ENCODE measurements around the gene WDR33. TPM values are rescaled to one million over a fixed set of nuclear protein-coding genes. Genes with fewer than 3 reads are reported as not detected.

WDR33 gene
- total and polyA plus RNA-seq, 2 donors (not counting 3 experiments of a cell fraction or from before 2014, with no cell fraction given): 16.4 to 52.5 TPM

GRCh38 chr2:127683757-127684156 is 127.2 kb downstream of the WDR33 start:
- Histone ChIP-seq H2AFZ (ENCODE audit: low read depth, low read length) (peak overlapping the region; percentile 36), H3K4me1 (ENCODE audit: control insufficient read depth, extremely low read depth, insufficient read depth, low read length) (peaks cover 12% of the 10 kb centered on the region), H3K79me2 (ENCODE audit: control insufficient read depth, insufficient read depth, low read length) (no peaks in the 10 kb centered on the region), H4K20me1 (replicated peaks; ENCODE audit: control insufficient read depth, extremely low read depth, insufficient read depth, low read length) (no peaks in the 10 kb centered on the region), H3K27ac (ENCODE audit: insufficient read depth, low read depth, low read length) (no peak overlapping the region), H3K9ac (replicated peaks; ENCODE audit: extremely low read depth, insufficient read depth, low read length) (no peak overlapping the region), H3K4me2 (ENCODE audit: insufficient read depth, low read length) (no peak overlapping the region), H3K36me3 (ENCODE audit: control insufficient read depth in 2 of 2, extremely low read depth in 1 of 2, insufficient read depth in 2 of 2, low read length in 2 of 2) (no peaks in the 10 kb centered on the region), H3K27me3 (ENCODE audit: control insufficient read depth in 2 of 2, insufficient read depth in 2 of 2, low read length in 2 of 2) (no peaks in the 10 kb centered on the region), H3K9me3 (replicated peaks; ENCODE audit: control insufficient read depth, insufficient read depth, low read length) (no peaks in the 10 kb centered on the region), H3K4me3 (replicated peaks in 1 of 3; ENCODE audit: insufficient read depth in 1 of 3, low read depth in 1 of 3, low read length in 3 of 3) (no peak overlapping the region), H3K9me1 (replicated peaks; ENCODE audit: control insufficient read depth, extremely low read depth, insufficient read depth, low read length) (no peaks in the 10 kb centered on the region)
- CTCF ChIA-PET: interaction anchor here (1.1 to 4.7 kb wide), 4 partner anchors 11 to 92 kb away, joined by 3 to 38 read pairs (median 10); no protein-coding TSS in a partner anchor
- TF ChIP-seq MYC (IDR thresholded peaks at IDR 0.05; ENCODE audit: low read depth, low read length) (no peak), MAX (IDR thresholded peaks at IDR 0.05; ENCODE audit: insufficient read depth, insufficient read length) (no peak), CTCF (IDR thresholded peaks at IDR 0.05; ENCODE audit: extremely low read depth in 1 of 2, insufficient read depth in 1 of 2, low read depth in 1 of 2, low read length in 2 of 2) (no peak), EZH2 (IDR thresholded peaks at IDR 0.05; ENCODE audit: borderline replicate concordance, low read depth, low read length, severe bottlenecking) (no peak), FOS (IDR thresholded peaks at IDR 0.05; ENCODE audit: borderline replicate concordance, insufficient read depth, low read length) (no peak), JUN (IDR thresholded peaks at IDR 0.05; ENCODE audit: borderline replicate concordance, insufficient read depth, insufficient read length, low read depth) (no peak), POLR2A (IDR thresholded peaks at IDR 0.05; ENCODE audit: low read depth, low read length) (no peak), POLR2AphosphoS5 (IDR thresholded peaks at IDR 0.05; ENCODE audit: insufficient read depth, low read depth, low read length) (no peak), GATA2 (IDR thresholded peaks at IDR 0.05; ENCODE audit: insufficient read depth, insufficient read length, low read depth, low read length) (no peak)
- POLR2A ChIA-PET: no interaction called here
- intact Hi-C loops (cut with micrococcal nuclease) (no loop called here), dilution Hi-C loops (cut with MboI; ENCODE audit: extremely low pct_ligation_motif_present, low sequenced_read_pairs) (no loop called here)
- FAIRE-seq (no peak), DNase-seq (ENCODE audit: low read depth, low spot score) (peak; percentile 45)
- BruUV-seq (replicated peaks): no TSS peak

Data from endothelial cell of umbilical vein (primary cell).